Effector memory CD4-positive, alpha-beta T cell (primary cell): ENCODE data around the gene FAM110D.

Experiments used
- DNase-seq, 3 donors: peaks; one replicate each; pipeline ENCODE4 v3.0.0-alpha.2; 2020
- H3K27ac ChIP-seq: 2 replicates; pipeline ENCODE4 v1.7.0; 2013; ENCODE audit warnings: mild to moderate bottlenecking, low read length, moderate library complexity; ENCODE audit not compliant: insufficient read depth, poor library complexity, severe bottlenecking
- H3K27me3 ChIP-seq: replicated peaks from 2 replicates; pipeline ENCODE4 v1.7.0; 2013; ENCODE audit warnings: mild to moderate bottlenecking, low read length; ENCODE audit not compliant: insufficient read depth, control insufficient read depth, poor library complexity, severe bottlenecking
- H3K36me3 ChIP-seq: 2 replicates; pipeline ENCODE4 v1.7.0; 2013; ENCODE audit warnings: mild to moderate bottlenecking, low read length, moderate library complexity; ENCODE audit not compliant: control insufficient read depth, insufficient read depth
- H3K4me1 ChIP-seq: 2 replicates; pipeline ENCODE4 v1.7.0; 2013; ENCODE audit warnings: low read length, mild to moderate bottlenecking; ENCODE audit not compliant: control insufficient read depth, insufficient read depth, poor library complexity, severe bottlenecking
- H3K4me3 ChIP-seq: 2 replicates; pipeline ENCODE4 v1.7.0; 2013; ENCODE audit warnings: low read length, low read depth, mild to moderate bottlenecking; ENCODE audit not compliant: insufficient read depth, poor library complexity, severe bottlenecking
- H3K9me3 ChIP-seq: 2 replicates; pipeline ENCODE4 v1.7.0; 2013; ENCODE audit warnings: mild to moderate bottlenecking, low read length, moderate library complexity; ENCODE audit not compliant: control insufficient read depth

The FAM110D gene

DNA sequence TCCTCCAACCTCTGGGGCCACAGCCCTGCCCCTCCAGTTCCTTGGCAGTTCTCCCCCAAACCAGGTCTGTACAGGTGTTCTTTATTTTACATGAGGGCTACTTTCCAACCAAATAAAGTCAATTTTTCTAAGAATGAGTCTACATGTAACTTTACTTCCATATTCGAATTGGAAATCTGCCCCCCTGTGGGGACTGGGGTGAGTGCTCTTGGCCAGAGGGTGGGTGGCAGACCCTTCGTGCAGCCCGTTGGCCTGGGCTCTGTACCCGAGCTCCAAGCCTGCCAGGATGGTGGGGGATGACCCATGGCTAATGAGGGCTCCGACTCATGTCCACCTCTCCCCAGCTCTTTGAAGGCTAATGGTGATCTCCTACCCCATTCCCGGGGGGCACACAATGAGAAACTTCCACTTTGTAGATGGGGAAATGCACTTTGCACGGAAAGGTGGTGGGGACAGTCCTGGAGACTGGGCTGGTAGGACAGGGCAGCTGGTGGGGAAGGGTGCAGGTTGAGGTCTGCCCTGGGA is 30.9 kb downstream of the FAM110D start:
- Histone ChIP-seq H3K27ac (no peak overlapping the region), H3K36me3 (no peaks in the 10 kb centered on the region), H3K4me1 (no peaks in the 10 kb centered on the region), H3K27me3 (no peaks in the 10 kb centered on the region), H3K4me3 (no peak overlapping the region), H3K9me3 (no peaks in the 10 kb centered on the region)
- DNase-seq, result no peak

- no peak for DNase-seq
- Histone ChIP-seq H3K27ac (no peak within 1 kb of the TSS), H3K27me3 (no peaks in the 10 kb centered on the region), H3K4me3 (no peak within 1 kb of the TSS), H3K36me3 (no peaks in the 10 kb centered on the region), H3K4me1 (no peaks in the 10 kb centered on the region), H3K9me3 (no peaks in the 10 kb centered on the region)
These were observed 31.6 kb downstream of the FAM110D start, which contains the start of gene CATSPER4 for GRCh38 chr1:26190373-26190987. TSS of gene CATSPER4 (plus strand) at chr1:26190602. CDS start at chr1:26190628, 26 bp downstream.

DNA sequence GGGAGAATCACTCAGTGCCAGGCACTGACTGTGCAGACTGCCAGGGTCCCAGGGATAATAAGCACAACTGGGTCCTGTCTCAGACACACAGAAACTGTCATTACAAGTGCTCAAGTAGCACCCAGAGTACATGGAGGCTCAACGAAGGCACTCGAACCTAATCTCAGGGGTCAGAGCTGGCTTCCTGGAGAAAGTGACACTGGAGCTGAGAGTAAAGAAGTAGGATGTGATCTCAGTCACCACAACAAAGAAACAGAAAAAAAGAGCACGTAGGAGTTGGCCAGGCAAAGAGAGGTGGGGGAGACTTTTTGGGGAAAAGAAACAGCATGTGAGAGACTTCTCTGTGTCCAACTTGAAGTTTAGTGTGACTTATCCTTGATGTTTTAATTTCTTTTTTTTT is 32.9 kb downstream of the FAM110D start:
- Histone ChIP-seq H3K9me3 (no peaks in the 10 kb centered on the region), H3K4me1 (no peaks in the 10 kb centered on the region), H3K36me3 (no peaks in the 10 kb centered on the region), H3K27ac (no peak overlapping the region), H3K4me3 (no peak overlapping the region), H3K27me3 (no peaks in the 10 kb centered on the region)
- no peak for DNase-seq

DNA sequence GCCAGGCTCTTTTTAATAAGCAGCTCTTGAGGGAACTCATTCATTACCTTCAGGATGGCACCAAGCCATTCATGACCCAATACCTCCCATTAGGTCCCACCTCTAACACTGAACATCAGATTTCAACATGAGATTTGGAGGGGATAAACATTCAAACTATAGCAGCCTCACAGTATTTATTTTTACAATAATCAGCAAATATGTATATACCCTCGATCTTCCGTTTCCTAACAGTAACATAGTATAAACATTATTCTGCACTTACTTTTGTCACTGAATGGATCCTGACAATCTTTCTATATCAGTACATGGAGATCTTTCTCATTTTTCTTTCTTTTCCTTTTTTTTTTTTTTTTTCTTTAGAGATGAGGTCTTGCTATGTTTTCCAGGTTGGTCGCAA is 36.9 kb downstream of the FAM110D start:
- Histone ChIP-seq H3K9me3 (no peaks in the 10 kb centered on the region), H3K36me3 (no peaks in the 10 kb centered on the region), H3K27me3 (no peaks in the 10 kb centered on the region), H3K4me3 (no peak overlapping the region), H3K27ac (no peak overlapping the region), H3K4me1 (peaks cover 3% of the 10 kb centered on the region)
- no peak for DNase-seq

- Histone ChIP-seq H3K9me3 (no peaks in the 10 kb centered on the region), H3K27ac (no peak overlapping the region), H3K4me3 (no peak overlapping the region), H3K36me3 (no peaks in the 10 kb centered on the region), H3K4me1 (peaks cover 18% of the 10 kb centered on the region), H3K27me3 (no peaks in the 10 kb centered on the region)
- no peak for DNase-seq
These were observed 38.4 kb downstream of the FAM110D start for GRCh38 chr1:26197301-26197700.

DNA sequence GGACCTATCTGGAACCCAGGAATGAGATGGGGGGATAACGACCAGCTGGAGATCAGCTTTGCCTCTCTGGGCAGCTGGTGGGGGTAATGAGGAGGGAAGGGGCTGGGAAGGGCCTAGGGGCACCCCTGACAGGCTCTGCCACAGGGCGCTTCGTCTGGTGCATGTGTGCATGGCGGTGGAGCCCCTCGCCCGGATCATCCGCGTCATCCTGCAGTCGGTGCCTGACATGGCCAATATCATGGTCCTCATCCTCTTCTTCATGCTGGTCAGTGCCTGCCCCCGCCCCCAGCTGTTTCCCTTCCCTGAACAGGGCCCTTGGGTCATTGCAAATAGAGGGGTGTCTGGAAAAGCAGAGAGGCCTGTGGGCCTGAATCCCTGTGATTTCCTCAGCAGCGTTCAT is 38.9 kb downstream of the FAM110D start:
- no peak overlapping the region for H3K4me3 ChIP-seq

DNA sequence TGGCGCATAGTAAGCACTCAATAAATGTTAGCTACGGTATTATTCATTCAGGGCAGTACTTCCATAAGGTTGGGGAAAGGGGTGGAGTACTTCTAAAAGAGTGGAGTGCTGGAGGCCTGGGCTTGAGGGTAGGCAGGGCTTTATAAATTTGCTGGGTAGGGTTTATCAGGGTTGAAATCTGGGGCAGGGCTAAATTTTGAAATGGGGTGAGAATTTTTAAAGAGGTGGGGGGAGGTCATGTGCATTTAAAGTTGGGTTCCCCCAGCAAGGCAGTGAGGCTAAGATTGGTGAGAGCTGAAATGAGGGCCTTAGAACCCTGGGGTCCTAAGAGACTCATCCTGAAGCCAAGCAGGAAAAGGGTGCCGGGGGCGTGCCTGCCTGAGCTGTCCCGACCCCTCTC is 41.5 kb downstream of the FAM110D start:
- H3K27ac ChIP-seq, result no peak overlapping the region
- no peaks in the 10 kb centered on the region for H3K36me3 ChIP-seq
- H3K4me1 ChIP-seq, result peaks cover 23% of the 10 kb centered on the region
- no peak overlapping the region for H3K4me3 ChIP-seq
- no peaks in the 10 kb centered on the region for H3K27me3 ChIP-seq
- H3K9me3 ChIP-seq, result no peaks in the 10 kb centered on the region
- DNase-seq, result no peak

More for the DNA sequence above, 38.9 kb downstream of the FAM110D start:
- peaks cover 23% of the 10 kb centered on the region for H3K4me1 ChIP-seq
- H3K9me3 ChIP-seq, result no peaks in the 10 kb centered on the region
- no peaks in the 10 kb centered on the region for H3K36me3 ChIP-seq
- no peak for DNase-seq
- no peak overlapping the region for H3K27ac ChIP-seq
- H3K27me3 ChIP-seq, result no peaks in the 10 kb centered on the region

GRCh38 chr1:26203642-26204318 is 44.9 kb downstream of the FAM110D start:
- Histone ChIP-seq H3K4me1 (peaks cover 23% of the 10 kb centered on the region), H3K4me3 (no peak overlapping the region), H3K9me3 (no peaks in the 10 kb centered on the region), H3K36me3 (no peaks in the 10 kb centered on the region), H3K27me3 (no peaks in the 10 kb centered on the region), H3K27ac (no peak overlapping the region)
- no peak for DNase-seq

DNA sequence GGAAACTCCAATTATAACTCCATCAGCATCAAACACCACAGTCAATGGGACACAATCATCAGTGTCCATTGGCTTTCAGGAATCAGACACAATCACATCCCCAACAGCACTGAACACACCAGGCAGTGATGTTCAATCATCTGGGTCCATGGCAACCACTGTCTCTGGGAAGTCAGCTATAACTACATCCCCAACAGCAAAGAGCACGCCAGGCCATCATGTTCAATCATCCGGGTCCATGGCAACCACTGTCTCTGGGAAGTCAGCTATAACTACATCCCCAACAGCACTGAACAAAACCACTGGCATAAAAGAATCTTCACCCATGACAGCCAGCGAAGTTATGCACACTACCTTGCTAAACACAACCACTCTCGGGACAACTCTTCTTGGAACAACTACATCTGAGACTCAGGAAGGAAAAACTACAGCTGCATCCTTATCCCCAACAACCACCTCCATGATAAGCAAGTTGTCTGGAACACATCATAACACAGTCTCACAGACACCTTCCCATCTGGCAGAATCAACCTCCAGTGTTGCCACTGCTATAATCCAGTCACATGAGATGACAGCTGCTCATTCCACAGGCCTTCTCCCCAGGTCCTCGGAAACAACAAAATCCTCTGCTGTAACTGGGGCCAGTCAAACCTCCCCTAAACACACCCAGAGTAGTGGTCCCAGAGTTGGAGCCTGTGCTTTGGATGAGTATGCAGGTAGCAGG is 51.4 kb downstream of the FAM110D start:
- no peak for DNase-seq
- Histone ChIP-seq H3K27me3 (no peaks in the 10 kb centered on the region), H3K36me3 (no peaks in the 10 kb centered on the region), H3K9me3 (no peaks in the 10 kb centered on the region), H3K4me1 (no peaks in the 10 kb centered on the region), H3K27ac (no peak overlapping the region), H3K4me3 (no peak overlapping the region)

- DNase-seq, result no peak
- H3K4me1 ChIP-seq, result no peaks in the 10 kb centered on the region
These were observed 53.8 kb downstream of the FAM110D start for GRCh38 chr1:26212726-26213125.

More at GRCh38 chr1:26212726-26213125, 53.8 kb downstream of the FAM110D start:
- no peaks in the 10 kb centered on the region for H3K27me3 ChIP-seq
- H3K4me3 ChIP-seq, result no peak overlapping the region
- no peak overlapping the region for H3K27ac ChIP-seq
- H3K9me3 ChIP-seq, result no peaks in the 10 kb centered on the region
- no peaks in the 10 kb centered on the region for H3K36me3 ChIP-seq
